Measurements from ENCODE around the gene OSBP.

Gene OSBP

GRCh38 chr11:59607703-59608454, 7.7 kb downstream of the OSBP start:
- Histone ChIP-seq H3K4me3 (ENCODE audit: control insufficient read depth in 1 of 7, extremely low read depth in 1 of 7, insufficient read depth in 4 of 7, low read depth in 2 of 7, low read length in 6 of 7) (no peak overlapping the region), H3K36me3 (ENCODE audit: control insufficient read depth in 4 of 4, insufficient read depth in 4 of 4, low read length in 3 of 4) (peaks cover 36 to 78% (median 65%) of the 10 kb centered on the region in 4 experiments), H3K27ac (ENCODE audit: insufficient read depth in 1 of 2, low read depth in 1 of 2, low read length in 2 of 2, poor library complexity in 1 of 2, severe bottlenecking in 2 of 2) (no peak overlapping the region), H3K9me3 (ENCODE audit: control extremely low read depth in 1 of 5, control insufficient read depth in 4 of 5, insufficient read depth in 2 of 5, low read depth in 1 of 5, low read length in 4 of 5) (no peaks in the 10 kb centered on the region), H3K4me1 (ENCODE audit: control extremely low read depth in 1 of 4, control insufficient read depth in 4 of 4, insufficient read depth in 4 of 4, low read length in 3 of 4) (peaks cover 0 to 7% (median 0%) of the 10 kb centered on the region in 4 experiments), H3K27me3 (replicated peaks in 2 of 5; ENCODE audit: control insufficient read depth in 4 of 5, insufficient read depth in 5 of 5, low read length in 4 of 5) (no peaks in the 10 kb centered on the region)
- ChIA-PET CTCF (no interaction called here), POLR2A (no interaction called here)
- no peak for DNase-seq
- WGBS (ENCODE audit: insufficient coverage), result 100% methylated on average over 3 of the region's 6 CpGs

GRCh38 chr11:59602432-59602831, 13.1 kb downstream of the OSBP start:
- H3K27me3 ChIP-seq (replicated peaks in 2 of 5; ENCODE audit: control insufficient read depth in 4 of 5, insufficient read depth in 5 of 5, low read length in 4 of 5), result no peaks in the 10 kb centered on the region
- H3K9me3 ChIP-seq (ENCODE audit: control extremely low read depth in 1 of 5, control insufficient read depth in 4 of 5, insufficient read depth in 2 of 5, low read depth in 1 of 5, low read length in 4 of 5), result no peaks in the 10 kb centered on the region
- H3K4me3 ChIP-seq (ENCODE audit: control insufficient read depth in 1 of 7, extremely low read depth in 1 of 7, insufficient read depth in 4 of 7, low read depth in 2 of 7, low read length in 6 of 7), result no peak overlapping the region
- no peak for DNase-seq
- peaks cover 47 to 90% (median 75%) of the 10 kb centered on the region in 4 experiments for H3K36me3 ChIP-seq (ENCODE audit: control insufficient read depth in 4 of 4, insufficient read depth in 4 of 4, low read length in 3 of 4)
- 96% methylated on average over 2 of the region's 6 CpGs for WGBS (ENCODE audit: insufficient coverage)
- no peak overlapping the region for H3K27ac ChIP-seq (ENCODE audit: insufficient read depth in 1 of 2, low read depth in 1 of 2, low read length in 2 of 2, poor library complexity in 1 of 2, severe bottlenecking in 2 of 2)
- H3K4me1 ChIP-seq (ENCODE audit: control extremely low read depth in 1 of 4, control insufficient read depth in 4 of 4, insufficient read depth in 4 of 4, low read length in 3 of 4), result no peaks in the 10 kb centered on the region
- ChIA-PET CTCF (interaction anchor here (1.5 kb wide), 1 partner anchor 10 kb away, joined by 3 read pairs; no protein-coding TSS in a partner anchor), POLR2A (no interaction called here)

GRCh38 chr11:59601788-59602187, 13.8 kb downstream of the OSBP start:
- peaks cover 44 to 89% (median 73%) of the 10 kb centered on the region in 4 experiments for H3K36me3 ChIP-seq (ENCODE audit: control insufficient read depth in 4 of 4, insufficient read depth in 4 of 4, low read length in 3 of 4)

GRCh38 chr11:59600636-59601035, 14.9 kb downstream of the OSBP start:
- ChIA-PET CTCF (no interaction called here), POLR2A (no interaction called here)
- H3K36me3 ChIP-seq (ENCODE audit: control insufficient read depth in 4 of 4, insufficient read depth in 4 of 4, low read length in 3 of 4), result peaks cover 35 to 88% (median 67%) of the 10 kb centered on the region in 4 experiments

More at GRCh38 chr11:59601788-59602187, 13.8 kb downstream of the OSBP start:
- Histone ChIP-seq H3K4me1 (ENCODE audit: control extremely low read depth in 1 of 4, control insufficient read depth in 4 of 4, insufficient read depth in 4 of 4, low read length in 3 of 4) (no peaks in the 10 kb centered on the region), H3K9me3 (ENCODE audit: control extremely low read depth in 1 of 5, control insufficient read depth in 4 of 5, insufficient read depth in 2 of 5, low read depth in 1 of 5, low read length in 4 of 5) (no peaks in the 10 kb centered on the region), H3K27ac (ENCODE audit: insufficient read depth in 1 of 2, low read depth in 1 of 2, low read length in 2 of 2, poor library complexity in 1 of 2, severe bottlenecking in 2 of 2) (no peak overlapping the region), H3K27me3 (replicated peaks in 2 of 5; ENCODE audit: control insufficient read depth in 4 of 5, insufficient read depth in 5 of 5, low read length in 4 of 5) (no peaks in the 10 kb centered on the region), H3K4me3 (ENCODE audit: control insufficient read depth in 1 of 7, extremely low read depth in 1 of 7, insufficient read depth in 4 of 7, low read depth in 2 of 7, low read length in 6 of 7) (no peak overlapping the region)
- POLR2A ChIA-PET, result no interaction called here
- DNase-seq, result no peak
- WGBS (ENCODE audit: insufficient coverage), result 90% methylated on average over 3 of the region's 4 CpGs
- CTCF ChIA-PET, result no interaction called here

GRCh38 chr11:59600234-59600633, 15.3 kb downstream of the OSBP start:
- DNase-seq, result no peak
- CTCF ChIA-PET, result no interaction called here
- H3K4me1 ChIP-seq (ENCODE audit: control extremely low read depth in 1 of 4, control insufficient read depth in 4 of 4, insufficient read depth in 4 of 4, low read length in 3 of 4), result no peaks in the 10 kb centered on the region
- H3K9me3 ChIP-seq (ENCODE audit: control extremely low read depth in 1 of 5, control insufficient read depth in 4 of 5, insufficient read depth in 2 of 5, low read depth in 1 of 5, low read length in 4 of 5), result no peaks in the 10 kb centered on the region
- WGBS (ENCODE audit: insufficient coverage), result 71% methylated on average over 1 of the region's 2 CpGs
- H3K36me3 ChIP-seq (ENCODE audit: control insufficient read depth in 4 of 4, insufficient read depth in 4 of 4, low read length in 3 of 4), result peaks cover 33 to 86% (median 66%) of the 10 kb centered on the region in 4 experiments
- POLR2A ChIA-PET, result no interaction called here
- H3K4me3 ChIP-seq (ENCODE audit: control insufficient read depth in 1 of 7, extremely low read depth in 1 of 7, insufficient read depth in 4 of 7, low read depth in 2 of 7, low read length in 6 of 7), result no peak overlapping the region
- no peak overlapping the region for H3K27ac ChIP-seq (ENCODE audit: insufficient read depth in 1 of 2, low read depth in 1 of 2, low read length in 2 of 2, poor library complexity in 1 of 2, severe bottlenecking in 2 of 2)
- no peaks in the 10 kb centered on the region for H3K27me3 ChIP-seq (replicated peaks in 2 of 5; ENCODE audit: control insufficient read depth in 4 of 5, insufficient read depth in 5 of 5, low read length in 4 of 5)

More at GRCh38 chr11:59600636-59601035, 14.9 kb downstream of the OSBP start:
- Histone ChIP-seq H3K27me3 (replicated peaks in 2 of 5; ENCODE audit: control insufficient read depth in 4 of 5, insufficient read depth in 5 of 5, low read length in 4 of 5) (no peaks in the 10 kb centered on the region), H3K4me1 (ENCODE audit: control extremely low read depth in 1 of 4, control insufficient read depth in 4 of 4, insufficient read depth in 4 of 4, low read length in 3 of 4) (no peaks in the 10 kb centered on the region), H3K27ac (ENCODE audit: insufficient read depth in 1 of 2, low read depth in 1 of 2, low read length in 2 of 2, poor library complexity in 1 of 2, severe bottlenecking in 2 of 2) (no peak overlapping the region), H3K4me3 (ENCODE audit: control insufficient read depth in 1 of 7, extremely low read depth in 1 of 7, insufficient read depth in 4 of 7, low read depth in 2 of 7, low read length in 6 of 7) (no peak overlapping the region), H3K9me3 (ENCODE audit: control extremely low read depth in 1 of 5, control insufficient read depth in 4 of 5, insufficient read depth in 2 of 5, low read depth in 1 of 5, low read length in 4 of 5) (no peaks in the 10 kb centered on the region)
- WGBS (ENCODE audit: insufficient coverage), result 93% methylated on average over 2 of the region's 4 CpGs
- DNase-seq, result no peak

GRCh38 chr11:59598961-59599360, 16.6 kb downstream of the OSBP start:
- DNase-seq, result no peak

GRCh38 chr11:59584294-59584693, 31.3 kb downstream of the OSBP start:
- WGBS (ENCODE audit: insufficient coverage), result 100% methylated on average over 1 of the region's 2 CpGs
- ChIA-PET CTCF (interaction anchor here (1.3 kb wide), 1 partner anchor 16 kb away, joined by 5 read pairs; no protein-coding TSS in a partner anchor), POLR2A (no interaction called here)
- DNase-seq, result peak in 2 of 3 donors; percentile 18 to 35
- Histone ChIP-seq H3K4me1 (ENCODE audit: control extremely low read depth in 1 of 4, control insufficient read depth in 4 of 4, insufficient read depth in 4 of 4, low read length in 3 of 4) (no peaks in the 10 kb centered on the region), H3K9me3 (ENCODE audit: control extremely low read depth in 1 of 5, control insufficient read depth in 4 of 5, insufficient read depth in 2 of 5, low read depth in 1 of 5, low read length in 4 of 5) (peaks cover 3 to 8% (median 3%) of the 10 kb centered on the region in 5 experiments), H3K27ac (ENCODE audit: insufficient read depth in 1 of 2, low read depth in 1 of 2, low read length in 2 of 2, poor library complexity in 1 of 2, severe bottlenecking in 2 of 2) (no peak overlapping the region), H3K27me3 (replicated peaks in 2 of 5; ENCODE audit: control insufficient read depth in 4 of 5, insufficient read depth in 5 of 5, low read length in 4 of 5) (no peaks in the 10 kb centered on the region), H3K36me3 (ENCODE audit: control insufficient read depth in 4 of 4, insufficient read depth in 4 of 4, low read length in 3 of 4) (peaks cover 33 to 79% (median 45%) of the 10 kb centered on the region in 4 experiments), H3K4me3 (ENCODE audit: control insufficient read depth in 1 of 7, extremely low read depth in 1 of 7, insufficient read depth in 4 of 7, low read depth in 2 of 7, low read length in 6 of 7) (peak overlapping the region in 1 of 7 experiments; percentile 2)

More at GRCh38 chr11:59598961-59599360, 16.6 kb downstream of the OSBP start:
- WGBS (ENCODE audit: insufficient coverage), result no CpG with 5 or more reads among the region's 1 CpG
- no peak overlapping the region for H3K4me3 ChIP-seq (ENCODE audit: control insufficient read depth in 1 of 7, extremely low read depth in 1 of 7, insufficient read depth in 4 of 7, low read depth in 2 of 7, low read length in 6 of 7)
- POLR2A ChIA-PET, result no interaction called here
- peaks cover 38 to 92% (median 68%) of the 10 kb centered on the region in 4 experiments for H3K36me3 ChIP-seq (ENCODE audit: control insufficient read depth in 4 of 4, insufficient read depth in 4 of 4, low read length in 3 of 4)
- no peaks in the 10 kb centered on the region for H3K4me1 ChIP-seq (ENCODE audit: control extremely low read depth in 1 of 4, control insufficient read depth in 4 of 4, insufficient read depth in 4 of 4, low read length in 3 of 4)
- H3K27ac ChIP-seq (ENCODE audit: insufficient read depth in 1 of 2, low read depth in 1 of 2, low read length in 2 of 2, poor library complexity in 1 of 2, severe bottlenecking in 2 of 2), result no peak overlapping the region
- CTCF ChIA-PET, result interaction anchor here (1.1 kb wide), 1 partner anchor 10 kb away, joined by 3 read pairs; no protein-coding TSS in a partner anchor
- no peaks in the 10 kb centered on the region for H3K27me3 ChIP-seq (replicated peaks in 2 of 5; ENCODE audit: control insufficient read depth in 4 of 5, insufficient read depth in 5 of 5, low read length in 4 of 5)
- H3K9me3 ChIP-seq (ENCODE audit: control extremely low read depth in 1 of 5, control insufficient read depth in 4 of 5, insufficient read depth in 2 of 5, low read depth in 1 of 5, low read length in 4 of 5), result no peaks in the 10 kb centered on the region

Measured in common myeloid progenitor, CD34-positive (primary cell).